ENCODE results near the gene REEP1. TPM values are rescaled to one million over a fixed set of nuclear protein-coding genes. Genes with fewer than 3 reads are reported as not detected.

The REEP1 gene
- total and polyA plus RNA-seq, 2 of the 13 experiments (the other 11 are each of a cell fraction or from before 2014, with no cell fraction given): 0.27 TPM; not detected in 1

DNA sequence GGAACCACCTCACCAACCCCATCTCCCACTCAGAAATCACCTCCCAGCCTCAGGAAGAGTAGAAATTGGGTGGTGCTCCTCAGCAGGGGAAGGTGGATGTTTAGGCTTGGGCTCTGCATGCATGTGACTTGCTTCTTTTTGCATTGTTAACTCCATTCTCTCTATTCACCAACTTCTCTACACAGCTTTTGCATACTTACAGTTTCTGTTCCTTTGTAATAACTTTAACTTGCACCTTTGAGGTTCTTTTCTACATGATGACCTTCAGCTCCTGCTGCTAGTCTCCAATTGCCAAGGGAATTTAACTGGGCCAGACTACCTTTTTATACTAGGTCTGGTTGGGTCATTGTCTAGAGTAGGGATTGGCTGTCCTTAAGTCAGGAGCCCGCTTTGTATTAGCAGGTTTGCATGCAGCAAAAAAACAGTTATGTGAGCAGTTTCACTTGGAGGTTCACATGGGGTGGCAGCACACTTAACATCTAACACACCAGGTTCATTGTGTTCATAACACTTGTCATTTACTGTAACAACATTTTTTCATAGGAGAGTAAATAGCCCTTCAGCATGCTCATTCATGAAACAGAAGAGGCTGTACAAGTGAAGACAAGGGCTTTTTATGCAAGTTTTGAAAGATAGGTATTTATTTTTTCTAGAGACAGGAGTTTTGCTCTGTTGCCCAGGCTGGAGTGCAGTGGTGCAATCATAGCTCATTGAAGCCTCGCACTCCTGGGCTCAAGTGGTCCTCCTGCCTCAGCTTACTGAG lies 126.2 kb downstream of the REEP1 start (continued):
- TF ChIP-seq, protein P1, sequence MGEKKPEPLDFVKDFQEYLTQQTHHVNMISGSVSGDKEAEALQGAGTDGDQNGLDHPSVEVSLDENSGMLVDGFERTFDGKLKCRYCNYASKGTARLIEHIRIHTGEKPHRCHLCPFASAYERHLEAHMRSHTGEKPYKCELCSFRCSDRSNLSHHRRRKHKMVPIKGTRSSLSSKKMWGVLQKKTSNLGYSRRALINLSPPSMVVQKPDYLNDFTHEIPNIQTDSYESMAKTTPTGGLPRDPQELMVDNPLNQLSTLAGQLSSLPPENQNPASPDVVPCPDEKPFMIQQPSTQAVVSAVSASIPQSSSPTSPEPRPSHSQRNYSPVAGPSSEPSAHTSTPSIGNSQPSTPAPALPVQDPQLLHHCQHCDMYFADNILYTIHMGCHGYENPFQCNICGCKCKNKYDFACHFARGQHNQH (CRISPR knock-in tag; IDR thresholded peaks at IDR 0.05): no peak
- TF ChIP-seq TBP (CRISPR knock-in tag; IDR thresholded peaks at IDR 0.05): no peak
- no peak for TF ChIP-seq HIC2 (CRISPR knock-in tag; IDR thresholded peaks at IDR 0.05; ENCODE audit: low read depth)
- TF ChIP-seq FOSL1 (CRISPR knock-in tag; IDR thresholded peaks at IDR 0.05; ENCODE audit: borderline replicate concordance): no peak
- no peak for TF ChIP-seq ELF3 (CRISPR knock-in tag; IDR thresholded peaks at IDR 0.05)
- no peak for TF ChIP-seq SMAD1 (CRISPR knock-in tag; IDR thresholded peaks at IDR 0.05; ENCODE audit: borderline replicate concordance, low read depth)
- no peak for TF ChIP-seq THAP7 (CRISPR knock-in tag; IDR thresholded peaks at IDR 0.05)
- TF ChIP-seq MZF1 (CRISPR knock-in tag; IDR thresholded peaks at IDR 0.05; ENCODE audit: borderline replicate concordance): no peak
- TF ChIP-seq ZNF883 (CRISPR knock-in tag; IDR thresholded peaks at IDR 0.05; ENCODE audit: not compliant biosample characterization): no peak
- TF ChIP-seq, protein P2, sequence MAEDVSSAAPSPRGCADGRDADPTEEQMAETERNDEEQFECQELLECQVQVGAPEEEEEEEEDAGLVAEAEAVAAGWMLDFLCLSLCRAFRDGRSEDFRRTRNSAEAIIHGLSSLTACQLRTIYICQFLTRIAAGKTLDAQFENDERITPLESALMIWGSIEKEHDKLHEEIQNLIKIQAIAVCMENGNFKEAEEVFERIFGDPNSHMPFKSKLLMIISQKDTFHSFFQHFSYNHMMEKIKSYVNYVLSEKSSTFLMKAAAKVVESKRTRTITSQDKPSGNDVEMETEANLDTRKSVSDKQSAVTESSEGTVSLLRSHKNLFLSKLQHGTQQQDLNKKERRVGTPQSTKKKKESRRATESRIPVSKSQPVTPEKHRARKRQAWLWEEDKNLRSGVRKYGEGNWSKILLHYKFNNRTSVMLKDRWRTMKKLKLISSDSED (CRISPR knock-in tag; IDR thresholded peaks at IDR 0.05): 0 out of 2 replicates have a peak, but pooled peaks have one; percentile 48
- peak; percentile 15; the same call in 1 of the 2 replicates for TF ChIP-seq KDM6A (CRISPR knock-in tag; IDR thresholded peaks at IDR 0.05; ENCODE audit: low read depth)
- no peak for TF ChIP-seq CREB1 (IDR thresholded peaks at IDR 0.05)
- TF ChIP-seq CREB1 (CRISPR knock-in tag; IDR thresholded peaks at IDR 0.05): 0 out of 2 replicates have a peak, but pooled peaks have one; percentile 39
- TF ChIP-seq, protein P3, sequence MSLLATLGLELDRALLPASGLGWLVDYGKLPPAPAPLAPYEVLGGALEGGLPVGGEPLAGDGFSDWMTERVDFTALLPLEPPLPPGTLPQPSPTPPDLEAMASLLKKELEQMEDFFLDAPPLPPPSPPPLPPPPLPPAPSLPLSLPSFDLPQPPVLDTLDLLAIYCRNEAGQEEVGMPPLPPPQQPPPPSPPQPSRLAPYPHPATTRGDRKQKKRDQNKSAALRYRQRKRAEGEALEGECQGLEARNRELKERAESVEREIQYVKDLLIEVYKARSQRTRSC (CRISPR knock-in tag; IDR thresholded peaks at IDR 0.05; ENCODE audit: low read depth): no peak
- TF ChIP-seq FOXC1 (CRISPR knock-in tag; IDR thresholded peaks at IDR 0.05; ENCODE audit: borderline replicate concordance): no peak
- TF ChIP-seq ZNF644 (CRISPR knock-in tag; IDR thresholded peaks at IDR 0.05; ENCODE audit: low read depth): no peak
- peak; percentile 47; the same call in 1 of the 2 replicates for TF ChIP-seq NCOA2 (CRISPR knock-in tag; IDR thresholded peaks at IDR 0.05)
- TF ChIP-seq ZNF770 (CRISPR knock-in tag; IDR thresholded peaks at IDR 0.05): no peak
- peak; percentile 46; the same call in 1 of the 2 replicates for TF ChIP-seq FOXO1 (CRISPR knock-in tag; IDR thresholded peaks at IDR 0.05)
- TF ChIP-seq MYNN (CRISPR knock-in tag; IDR thresholded peaks at IDR 0.05; ENCODE audit: low read depth): no peak
- no peak for TF ChIP-seq NBN (conservative IDR thresholded peaks at IDR 0.05)
- peak; percentile 40 to 66; a peak in 1 of 4 replicates for TF ChIP-seq EP300 (IDR thresholded peaks at IDR 0.05; ENCODE audit: low read depth in 2 of 2, low read length in 2 of 2)
- TF ChIP-seq EP300 (CRISPR knock-in tag; IDR thresholded peaks at IDR 0.05; ENCODE audit: borderline replicate concordance): no peak
